SKM-1 (cell line): ENCODE results near the gene NT5C1A.

Experiments
- DNase-seq: peaks from one replicate; lab custom pipeline; 2025; ENCODE audit not compliant: unreplicated experiment; lab: John Stamatoyannopoulos, UW

The NT5C1A gene

DNA sequence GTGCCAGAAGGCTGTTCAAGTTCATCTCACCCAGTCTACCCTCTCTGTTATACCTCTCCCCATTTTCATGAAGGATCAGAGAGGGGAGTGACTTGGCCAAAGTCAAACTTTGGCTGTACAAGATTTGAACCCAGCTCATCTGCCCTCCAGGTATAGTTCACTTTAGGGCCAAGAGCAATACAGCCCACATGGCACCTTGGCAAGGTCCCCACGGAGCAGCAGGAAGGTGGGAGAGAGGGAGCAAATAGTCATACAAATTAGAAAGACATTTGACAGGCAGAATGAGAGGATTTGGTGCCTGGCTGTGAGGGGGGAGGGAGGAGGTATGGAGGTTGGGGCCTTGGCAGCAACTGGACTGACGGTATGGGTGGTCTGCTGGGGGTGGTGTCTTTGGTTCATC, 18.3 kb upstream of the NT5C1A start:
- DNase-seq: no peak

- DNase-seq: no peak
Observed at GRCh38 chr1:39689635-39690034, 17.7 kb upstream of the NT5C1A start.

GRCh38 chr1:39689214-39689613, 17.3 kb upstream of the NT5C1A start:
- no peak for DNase-seq

GRCh38 chr1:39688706-39689105, 16.8 kb upstream of the NT5C1A start:
- no peak for DNase-seq

DNA sequence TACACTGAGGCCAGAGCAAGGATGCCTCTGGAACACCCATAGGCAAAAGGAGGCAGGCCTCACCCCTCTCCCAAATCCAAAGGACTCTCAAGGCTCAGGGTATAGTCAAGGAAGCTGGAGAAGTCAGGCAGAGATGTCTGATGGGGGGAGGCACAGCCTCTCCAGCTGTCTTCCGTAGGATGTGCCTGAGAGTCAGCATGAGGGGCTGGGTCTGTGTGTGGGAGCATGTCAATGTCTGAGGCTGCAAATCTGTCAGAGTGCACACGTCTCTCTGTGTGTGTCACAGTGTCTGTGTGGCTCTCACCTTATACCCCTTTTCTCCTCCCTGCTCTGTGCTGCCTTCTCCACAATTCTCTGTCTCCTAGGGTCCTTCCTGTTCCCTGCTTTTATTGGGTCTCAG, 15.3 kb upstream of the NT5C1A start:
- no peak for DNase-seq

DNA sequence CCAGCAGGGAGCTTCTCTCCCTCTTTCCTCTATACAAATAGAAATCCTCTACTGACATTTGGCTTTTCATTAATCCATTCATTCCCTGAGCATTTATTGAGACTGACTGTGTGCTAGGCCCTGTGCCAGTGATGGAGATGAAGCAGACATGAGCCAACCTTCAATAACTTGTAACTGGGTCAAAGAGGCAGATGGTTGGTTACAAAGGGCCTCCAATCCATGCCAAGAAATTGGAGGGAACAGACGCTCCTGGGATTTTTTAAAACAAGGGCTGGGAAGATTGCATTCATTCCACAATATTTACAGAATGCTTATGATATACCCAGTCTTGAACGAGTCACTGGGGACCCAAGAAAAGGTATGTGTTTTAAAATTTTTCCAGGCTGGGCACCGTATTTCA, 13.2 kb upstream of the NT5C1A start:
- DNase-seq: no peak

- no peak for DNase-seq
Observed at GRCh38 chr1:39684313-39684664, 12.4 kb upstream of the NT5C1A start.

GRCh38 chr1:39683591-39684312, 11.8 kb upstream of the NT5C1A start:
- DNase-seq: no peak

GRCh38 chr1:39681999-39682398, 10.1 kb upstream of the NT5C1A start:
- no peak for DNase-seq

- DNase-seq: no peak
Observed at GRCh38 chr1:39681294-39681693, 9.4 kb upstream of the NT5C1A start.

DNA sequence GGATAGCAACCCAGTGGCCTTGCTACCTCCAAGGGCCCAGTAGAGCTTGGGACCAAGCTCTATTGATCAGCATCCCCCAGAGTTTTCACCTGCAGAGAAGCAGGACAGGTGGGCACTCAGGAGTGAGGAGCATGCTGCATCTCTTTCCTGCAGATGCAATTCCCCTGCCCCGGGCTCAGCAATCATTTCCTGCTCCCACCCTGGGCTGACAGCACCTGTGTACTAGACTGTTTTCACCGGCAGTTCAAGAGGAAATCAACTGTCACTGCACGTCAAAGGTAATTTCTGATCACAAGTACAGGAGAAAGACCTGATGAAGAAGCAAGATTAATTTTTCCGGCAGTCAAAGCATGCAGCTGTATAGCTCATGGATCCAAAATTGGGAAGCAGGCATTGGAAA, 8.8 kb upstream of the NT5C1A start:
- DNase-seq: no peak

DNA sequence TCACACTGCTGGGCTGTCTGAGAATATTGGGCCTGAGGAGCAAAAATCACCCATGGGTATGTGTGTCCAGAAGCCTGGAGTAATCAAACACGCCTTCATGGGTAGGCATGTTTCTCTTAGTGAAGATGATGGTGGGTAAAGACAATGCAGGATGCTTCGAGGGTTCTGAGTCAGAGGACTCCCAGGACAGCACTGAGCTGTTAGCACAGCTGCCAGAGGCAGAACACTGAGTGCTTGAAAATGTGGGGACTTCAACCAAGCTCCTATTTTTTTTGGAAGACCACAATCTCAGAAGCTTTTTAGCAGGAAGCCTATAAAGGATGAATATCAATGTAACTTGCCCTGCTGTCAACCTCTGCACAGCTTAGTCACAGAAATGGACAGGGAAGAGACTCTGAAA, 7.9 kb upstream of the NT5C1A start:
- DNase-seq: no peak

- no peak for DNase-seq
Observed at GRCh38 chr1:39678889-39679288, 7.0 kb upstream of the NT5C1A start.

- DNase-seq: no peak
Observed at GRCh38 chr1:39677645-39678044, 5.7 kb upstream of the NT5C1A start.

DNA sequence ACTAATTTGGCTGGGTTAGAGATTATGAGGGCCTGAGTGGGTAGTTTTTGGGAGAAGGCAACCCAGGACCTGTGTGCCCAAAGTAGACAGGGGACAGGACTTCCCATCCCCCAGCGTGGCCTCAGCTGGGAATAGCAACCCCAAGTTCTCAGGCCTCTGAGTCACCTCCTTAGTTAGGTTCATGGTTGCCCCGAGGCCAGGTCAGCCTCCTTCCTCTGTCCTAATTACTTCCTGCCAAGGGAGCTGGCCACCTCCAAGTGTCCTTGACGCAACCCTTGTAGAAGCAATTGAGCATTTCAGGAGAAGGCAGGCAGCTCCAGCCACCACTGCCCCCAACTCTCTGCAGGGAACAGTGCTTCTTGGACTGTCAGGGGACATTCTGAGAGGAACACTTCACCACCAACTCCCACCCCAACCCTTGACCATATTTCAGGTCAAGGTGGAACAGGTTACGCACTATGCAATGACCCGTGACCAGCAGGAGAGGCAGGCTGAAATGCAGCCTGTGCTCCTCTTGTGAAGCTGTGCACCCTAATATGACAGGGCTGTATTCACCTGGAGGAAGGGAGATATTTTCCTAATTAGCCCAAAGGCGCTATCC, 5.1 kb upstream of the NT5C1A start:
- DNase-seq: no peak

- no peak for DNase-seq
Observed at GRCh38 chr1:39675220-39675619, 3.3 kb upstream of the NT5C1A start.

GRCh38 chr1:39673215-39673614, 1.3 kb upstream of the NT5C1A start:
- no peak for DNase-seq

GRCh38 chr1:39672551-39672947, 642 bp upstream of the NT5C1A start:
- no peak for DNase-seq

- DNase-seq: no peak
Observed at GRCh38 chr1:39671433-39671792, 494 bp downstream of the NT5C1A start.

GRCh38 chr1:39670689-39671088, 1.2 kb downstream of the NT5C1A start:
- no peak for DNase-seq

DNA sequence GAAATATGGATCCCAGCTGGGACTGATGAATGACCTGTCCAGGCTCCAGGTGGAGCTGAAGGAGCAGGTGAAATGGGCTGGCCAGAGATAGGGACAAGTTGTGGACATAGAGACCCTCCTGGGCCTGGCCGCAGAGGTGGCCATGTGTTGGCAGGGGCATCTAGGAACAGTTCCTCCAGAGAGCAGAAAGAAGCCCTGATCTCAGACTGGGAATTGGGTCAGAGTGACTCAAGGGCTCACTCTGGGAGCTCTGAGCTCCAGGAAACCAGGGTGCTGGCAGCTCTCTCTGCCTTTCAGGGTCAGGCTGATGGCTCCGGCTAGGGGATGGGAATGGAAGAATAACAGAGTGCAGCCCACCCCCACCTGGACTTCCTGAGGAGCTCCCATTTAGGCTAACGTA, 3.0 kb downstream of the NT5C1A start:
- no peak for DNase-seq

GRCh38 chr1:39668111-39668510, 3.8 kb downstream of the NT5C1A start:
- no peak for DNase-seq

DNA sequence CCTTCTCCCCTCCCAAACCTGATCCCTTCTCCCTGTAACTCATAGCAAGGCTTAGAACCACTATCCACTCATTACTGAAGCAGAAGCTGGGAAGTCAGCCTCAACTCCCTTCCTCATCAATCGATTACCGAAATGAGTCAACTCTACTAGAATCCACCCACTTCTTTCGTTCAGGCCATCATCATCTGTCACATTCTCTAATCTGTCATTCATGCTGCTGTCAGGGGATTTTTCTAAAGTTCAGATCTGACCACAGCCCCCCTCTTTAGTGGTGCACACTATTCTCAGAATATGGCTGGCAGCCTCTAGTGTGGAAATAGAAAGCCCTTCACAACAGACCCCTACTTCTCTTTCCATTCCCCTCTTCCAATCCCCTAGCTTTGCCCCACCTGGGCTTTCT, 5.1 kb downstream of the NT5C1A start:
- DNase-seq: no peak
